Measurements from ENCODE around the gene PLA2G4F. TPM values are rescaled to one million over a fixed set of nuclear protein-coding genes. Genes with fewer than 3 reads are reported as not detected.
A peak's percentile ranks its signal among the peaks of the same experiment; 100 is the strongest.

PLA2G4F gene
- total RNA-seq, 2 experiments from 2014 or later, result not detected

DNA sequence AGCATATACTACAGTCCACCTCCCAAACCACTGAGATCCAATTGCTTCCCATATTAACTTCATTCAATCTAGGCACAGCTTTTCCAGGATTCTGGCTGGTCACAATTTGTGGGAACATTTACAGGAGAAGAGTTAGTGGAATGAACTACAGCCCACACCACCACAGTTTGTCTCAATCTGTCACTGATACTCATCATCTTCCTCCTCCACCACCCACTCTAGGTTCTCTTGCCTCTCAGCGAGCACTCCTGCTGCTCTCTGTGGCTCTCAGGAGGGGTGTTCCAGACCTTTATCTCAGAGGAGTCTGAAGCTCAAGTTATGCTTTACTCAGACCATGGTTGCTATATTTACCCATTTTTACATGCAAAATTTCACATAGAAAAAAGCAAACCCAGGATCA, 36.2 kb downstream of the PLA2G4F start:
- Histone ChIP-seq H3K4me1 (ENCODE audit: insufficient read depth, low read length, poor library complexity, severe bottlenecking) (no peaks in the 10 kb centered on the region), H3K27ac (ENCODE audit: low read depth, low read length, poor library complexity, severe bottlenecking) (no peak overlapping the region), H3K9me2 (ENCODE audit: insufficient read depth, low read length) (no peaks in the 10 kb centered on the region), H3K4me2 (ENCODE audit: low read length) (no peak overlapping the region), H2AFZ (ENCODE audit: low read length) (no peak overlapping the region), H3K36me3 (ENCODE audit: insufficient read depth, low read length) (no peaks in the 10 kb centered on the region), H3K9me3 (ENCODE audit: low read length) (no peaks in the 10 kb centered on the region), H3K4me3 (ENCODE audit: low read depth, low read length, poor library complexity, severe bottlenecking) (no peak overlapping the region), H3K79me2 (ENCODE audit: insufficient read depth, low read depth, low read length) (no peaks in the 10 kb centered on the region), H4K20me1 (ENCODE audit: insufficient read depth, low read length) (no peaks in the 10 kb centered on the region)
- ChIA-PET POLR2A (interaction anchor here (0.5 to 2.1 kb wide), 2 partner anchors 12 to 44 kb away, joined by 3 to 4 read pairs; no protein-coding TSS in a partner anchor), CTCF (ENCODE audit: unreplicated experiment) (no interaction called here)
- intact Hi-C loops (cut with micrococcal nuclease; ENCODE audit: unreplicated experiment), result no loop called here
- BruUV-seq (replicated peaks), result no TSS peak
- DNase-seq (ENCODE audit: low spot score), result no peak
- TF ChIP-seq, protein P1, sequence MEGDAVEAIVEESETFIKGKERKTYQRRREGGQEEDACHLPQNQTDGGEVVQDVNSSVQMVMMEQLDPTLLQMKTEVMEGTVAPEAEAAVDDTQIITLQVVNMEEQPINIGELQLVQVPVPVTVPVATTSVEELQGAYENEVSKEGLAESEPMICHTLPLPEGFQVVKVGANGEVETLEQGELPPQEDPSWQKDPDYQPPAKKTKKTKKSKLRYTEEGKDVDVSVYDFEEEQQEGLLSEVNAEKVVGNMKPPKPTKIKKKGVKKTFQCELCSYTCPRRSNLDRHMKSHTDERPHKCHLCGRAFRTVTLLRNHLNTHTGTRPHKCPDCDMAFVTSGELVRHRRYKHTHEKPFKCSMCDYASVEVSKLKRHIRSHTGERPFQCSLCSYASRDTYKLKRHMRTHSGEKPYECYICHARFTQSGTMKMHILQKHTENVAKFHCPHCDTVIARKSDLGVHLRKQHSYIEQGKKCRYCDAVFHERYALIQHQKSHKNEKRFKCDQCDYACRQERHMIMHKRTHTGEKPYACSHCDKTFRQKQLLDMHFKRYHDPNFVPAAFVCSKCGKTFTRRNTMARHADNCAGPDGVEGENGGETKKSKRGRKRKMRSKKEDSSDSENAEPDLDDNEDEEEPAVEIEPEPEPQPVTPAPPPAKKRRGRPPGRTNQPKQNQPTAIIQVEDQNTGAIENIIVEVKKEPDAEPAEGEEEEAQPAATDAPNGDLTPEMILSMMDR (conservative IDR thresholded peaks at IDR 0.05; ENCODE audit: low read length), result no peak
- no peak for TF ChIP-seq EZH2phosphoT487 (IDR thresholded peaks at IDR 0.05; ENCODE audit: borderline replicate concordance, low read depth, low read length)

GRCh38 chr15:42119446-42119760, 37.0 kb downstream of the PLA2G4F start:
- Histone ChIP-seq H3K9me2 (ENCODE audit: insufficient read depth, low read length) (no peaks in the 10 kb centered on the region), H3K36me3 (ENCODE audit: insufficient read depth, low read length) (no peaks in the 10 kb centered on the region), H3K27ac (ENCODE audit: low read depth, low read length, poor library complexity, severe bottlenecking) (no peak overlapping the region), H3K4me3 (ENCODE audit: low read depth, low read length, poor library complexity, severe bottlenecking) (no peak overlapping the region), H2AFZ (ENCODE audit: low read length) (peak overlapping the region; percentile 55; the same call in 1 of the 2 replicates), H3K4me1 (ENCODE audit: insufficient read depth, low read length, poor library complexity, severe bottlenecking) (no peaks in the 10 kb centered on the region), H3K4me2 (ENCODE audit: low read length) (no peak overlapping the region), H3K79me2 (ENCODE audit: insufficient read depth, low read depth, low read length) (no peaks in the 10 kb centered on the region), H3K9me3 (ENCODE audit: low read length) (no peaks in the 10 kb centered on the region), H4K20me1 (ENCODE audit: insufficient read depth, low read length) (no peaks in the 10 kb centered on the region)
- ChIA-PET POLR2A (interaction anchor here (1.1 to 2.1 kb wide), 4 partner anchors 10 to 24 kb away, joined by 3 to 7 read pairs (median 4); partner anchors contain the start of gene PLA2G4D), CTCF (ENCODE audit: unreplicated experiment) (no interaction called here)
- intact Hi-C loops (cut with micrococcal nuclease; ENCODE audit: unreplicated experiment), result no loop called here
- BruUV-seq (replicated peaks), result no TSS peak
- TF ChIP-seq, protein P1 (conservative IDR thresholded peaks at IDR 0.05; ENCODE audit: low read length), result no peak
- no peak for TF ChIP-seq EZH2phosphoT487 (IDR thresholded peaks at IDR 0.05; ENCODE audit: borderline replicate concordance, low read depth, low read length)
- no peak for DNase-seq (ENCODE audit: low spot score)

- no peaks in the 10 kb centered on the region for H3K79me2 ChIP-seq (ENCODE audit: insufficient read depth, low read depth, low read length)
- no TSS peak for BruUV-seq (replicated peaks)
- no peaks in the 10 kb centered on the region for H3K9me2 ChIP-seq (ENCODE audit: insufficient read depth, low read length)
- no peaks in the 10 kb centered on the region for H3K4me1 ChIP-seq (ENCODE audit: insufficient read depth, low read length, poor library complexity, severe bottlenecking)
- no peaks in the 10 kb centered on the region for H4K20me1 ChIP-seq (ENCODE audit: insufficient read depth, low read length)
- POLR2A ChIA-PET, result interaction anchor here (0.7 to 2.1 kb wide), 6 partner anchors 11 to 837 kb away, joined by 3 to 7 read pairs (median 3); partner anchors contain the start of gene PLA2G4D
- no peaks in the 10 kb centered on the region for H3K36me3 ChIP-seq (ENCODE audit: insufficient read depth, low read length)
- no peak overlapping the region for H3K4me3 ChIP-seq (ENCODE audit: low read depth, low read length, poor library complexity, severe bottlenecking)
- no peak for TF ChIP-seq EZH2phosphoT487 (IDR thresholded peaks at IDR 0.05; ENCODE audit: borderline replicate concordance, low read depth, low read length)
- TF ChIP-seq, protein P1 (conservative IDR thresholded peaks at IDR 0.05; ENCODE audit: low read length), result no peak
- H3K27ac ChIP-seq (ENCODE audit: low read depth, low read length, poor library complexity, severe bottlenecking), result no peak overlapping the region
- DNase-seq (ENCODE audit: low spot score), result no peak
- no peaks in the 10 kb centered on the region for H3K9me3 ChIP-seq (ENCODE audit: low read length)
- no peak overlapping the region for H3K4me2 ChIP-seq (ENCODE audit: low read length)
- H2AFZ ChIP-seq (ENCODE audit: low read length), result peak overlapping the region; percentile 55; the same call in 1 of the 2 replicates
- intact Hi-C loops (cut with micrococcal nuclease; ENCODE audit: unreplicated experiment), result no loop called here
- CTCF ChIA-PET (ENCODE audit: unreplicated experiment), result no interaction called here
These were observed 37.6 kb downstream of the PLA2G4F start for GRCh38 chr15:42118650-42119445.

Data from OCI-LY7 (cell line).